GM21515 (cell line): ENCODE measurements around the gene ZGRF1.
"Not testable (repeated sequence)": the region's sequence is repeated elsewhere in the genome, so short reads cannot be mapped to it uniquely, and the experiment has no call there.

Experiments
- ATAC-seq: cut with Tn5 transposase; IDR thresholded peaks from one replicate; pipeline ENCODE4 v1.9.1; 2021; ENCODE audit not compliant: unreplicated experiment

The ZGRF1 gene

GRCh38 chr4:112554271-112554670, 82.4 kb downstream of the ZGRF1 start:
- ATAC-seq = not testable (repeated sequence)

- ATAC-seq = no peak
These were observed 84.0 kb downstream of the ZGRF1 start for GRCh38 chr4:112552668-112553067.

- ATAC-seq = no peak
These were observed 86.0 kb downstream of the ZGRF1 start for GRCh38 chr4:112550728-112551127.

- no peak for ATAC-seq
These were observed 90.2 kb downstream of the ZGRF1 start for GRCh38 chr4:112546476-112546875.

GRCh38 chr4:112545346-112545745, 91.4 kb downstream of the ZGRF1 start:
- no peak for ATAC-seq

- no peak for ATAC-seq
These were observed 96.0 kb downstream of the ZGRF1 start for GRCh38 chr4:112540695-112541094.

GRCh38 chr4:112536123-112536522, 100.6 kb downstream of the ZGRF1 start:
- ATAC-seq = no peak

GRCh38 chr4:112532267-112532666, 104.4 kb downstream of the ZGRF1 start:
- ATAC-seq = no peak

GRCh38 chr4:112531146-112531545, 105.6 kb downstream of the ZGRF1 start:
- ATAC-seq = no peak

GRCh38 chr4:112526061-112526460, 110.6 kb downstream of the ZGRF1 start:
- no peak for ATAC-seq

GRCh38 chr4:112523764-112524505, 112.8 kb downstream of the ZGRF1 start:
- peak; percentile 89 for ATAC-seq

GRCh38 chr4:112523008-112523721, 113.5 kb downstream of the ZGRF1 start:
- peak; percentile 37 for ATAC-seq

GRCh38 chr4:112522431-112522830, 114.3 kb downstream of the ZGRF1 start:
- not testable (repeated sequence) for ATAC-seq

GRCh38 chr4:112521123-112522023, 115.3 kb downstream of the ZGRF1 start:
- ATAC-seq = peak; percentile 22

- ATAC-seq = no peak
These were observed 116.0 kb downstream of the ZGRF1 start for GRCh38 chr4:112520598-112521122.

GRCh38 chr4:112519689-112520597, 116.8 kb downstream of the ZGRF1 start:
- no peak for ATAC-seq

GRCh38 chr4:112518675-112519074, 118.0 kb downstream of the ZGRF1 start:
- ATAC-seq = no peak

GRCh38 chr4:112517911-112518310, 118.8 kb downstream of the ZGRF1 start:
- ATAC-seq = no peak

GRCh38 chr4:112517067-112517634, 119.6 kb downstream of the ZGRF1 start:
- ATAC-seq = peak; percentile 32
